SJCRH30 (cell line): ENCODE measurements around the gene ZNF462. TPM values are rescaled to one million over a fixed set of nuclear protein-coding genes. Genes with fewer than 3 reads are reported as not detected.

Experiments used
- DNase-seq, 2 experiments: peaks; one replicate each; pipeline ENCODE4 v3.0.0-alpha.2; 2015 to 2020
- H3K27ac ChIP-seq: fragments of 250-450 bp; sonication (Bioruptor Pico); 2 replicates; pipeline ENCODE4 v1.5.1; 2020; ENCODE audit warnings: mild to moderate bottlenecking, moderate library complexity
- H3K27me3 ChIP-seq: fragments of 250-450 bp; sonication (Bioruptor Pico); 2 replicates; pipeline ENCODE4 v1.5.1; 2020; ENCODE audit warnings: mild to moderate bottlenecking, moderate library complexity
- H3K36me3 ChIP-seq: fragments of 250-450 bp; sonication (Bioruptor Pico); 2 replicates; pipeline ENCODE4 v1.5.1; 2020; ENCODE audit warnings: mild to moderate bottlenecking, moderate library complexity
- H3K4me1 ChIP-seq: fragments of 250-450 bp; sonication (Bioruptor Pico); 2 replicates; pipeline ENCODE4 v1.5.1; 2020; ENCODE audit warnings: mild to moderate bottlenecking, moderate library complexity
- H3K4me3 ChIP-seq: fragments of 250-450 bp; sonication (Bioruptor Pico); 2 replicates; pipeline ENCODE4 v1.5.1; 2020; ENCODE audit warnings: mild to moderate bottlenecking, moderate library complexity
- H3K9me3 ChIP-seq: fragments of 250-450 bp; sonication (Bioruptor Pico); replicated peaks from 2 replicates; pipeline ENCODE4 v1.5.1; 2020; ENCODE audit warnings: mild to moderate bottlenecking, moderate library complexity
- total RNA-seq: library from RNA; depleted of rRNA; stranded (reverse); fragments of >200 nt; shearing (Covaris generic); gene quantifications from 2 replicates; pipeline ENCODE4 v1.2.3, GENCODE V29; 2014; rRNA removed

The ZNF462 gene, protein sequence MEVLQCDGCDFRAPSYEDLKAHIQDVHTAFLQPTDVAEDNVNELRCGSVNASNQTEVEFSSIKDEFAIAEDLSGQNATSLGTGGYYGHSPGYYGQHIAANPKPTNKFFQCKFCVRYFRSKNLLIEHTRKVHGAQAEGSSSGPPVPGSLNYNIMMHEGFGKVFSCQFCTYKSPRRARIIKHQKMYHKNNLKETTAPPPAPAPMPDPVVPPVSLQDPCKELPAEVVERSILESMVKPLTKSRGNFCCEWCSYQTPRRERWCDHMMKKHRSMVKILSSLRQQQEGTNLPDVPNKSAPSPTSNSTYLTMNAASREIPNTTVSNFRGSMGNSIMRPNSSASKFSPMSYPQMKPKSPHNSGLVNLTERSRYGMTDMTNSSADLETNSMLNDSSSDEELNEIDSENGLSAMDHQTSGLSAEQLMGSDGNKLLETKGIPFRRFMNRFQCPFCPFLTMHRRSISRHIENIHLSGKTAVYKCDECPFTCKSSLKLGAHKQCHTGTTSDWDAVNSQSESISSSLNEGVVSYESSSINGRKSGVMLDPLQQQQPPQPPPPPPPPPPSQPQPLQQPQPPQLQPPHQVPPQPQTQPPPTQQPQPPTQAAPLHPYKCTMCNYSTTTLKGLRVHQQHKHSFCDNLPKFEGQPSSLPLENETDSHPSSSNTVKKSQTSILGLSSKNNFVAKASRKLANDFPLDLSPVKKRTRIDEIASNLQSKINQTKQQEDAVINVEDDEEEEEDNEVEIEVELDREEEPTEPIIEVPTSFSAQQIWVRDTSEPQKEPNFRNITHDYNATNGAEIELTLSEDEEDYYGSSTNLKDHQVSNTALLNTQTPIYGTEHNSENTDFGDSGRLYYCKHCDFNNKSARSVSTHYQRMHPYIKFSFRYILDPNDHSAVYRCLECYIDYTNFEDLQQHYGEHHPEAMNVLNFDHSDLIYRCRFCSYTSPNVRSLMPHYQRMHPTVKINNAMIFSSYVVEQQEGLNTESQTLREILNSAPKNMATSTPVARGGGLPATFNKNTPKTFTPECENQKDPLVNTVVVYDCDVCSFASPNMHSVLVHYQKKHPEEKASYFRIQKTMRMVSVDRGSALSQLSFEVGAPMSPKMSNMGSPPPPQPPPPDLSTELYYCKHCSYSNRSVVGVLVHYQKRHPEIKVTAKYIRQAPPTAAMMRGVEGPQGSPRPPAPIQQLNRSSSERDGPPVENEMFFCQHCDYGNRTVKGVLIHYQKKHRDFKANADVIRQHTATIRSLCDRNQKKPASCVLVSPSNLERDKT (N-terminal part only)
- total RNA-seq: 26.8 and 27.4 TPM in 2 replicates

DNA sequence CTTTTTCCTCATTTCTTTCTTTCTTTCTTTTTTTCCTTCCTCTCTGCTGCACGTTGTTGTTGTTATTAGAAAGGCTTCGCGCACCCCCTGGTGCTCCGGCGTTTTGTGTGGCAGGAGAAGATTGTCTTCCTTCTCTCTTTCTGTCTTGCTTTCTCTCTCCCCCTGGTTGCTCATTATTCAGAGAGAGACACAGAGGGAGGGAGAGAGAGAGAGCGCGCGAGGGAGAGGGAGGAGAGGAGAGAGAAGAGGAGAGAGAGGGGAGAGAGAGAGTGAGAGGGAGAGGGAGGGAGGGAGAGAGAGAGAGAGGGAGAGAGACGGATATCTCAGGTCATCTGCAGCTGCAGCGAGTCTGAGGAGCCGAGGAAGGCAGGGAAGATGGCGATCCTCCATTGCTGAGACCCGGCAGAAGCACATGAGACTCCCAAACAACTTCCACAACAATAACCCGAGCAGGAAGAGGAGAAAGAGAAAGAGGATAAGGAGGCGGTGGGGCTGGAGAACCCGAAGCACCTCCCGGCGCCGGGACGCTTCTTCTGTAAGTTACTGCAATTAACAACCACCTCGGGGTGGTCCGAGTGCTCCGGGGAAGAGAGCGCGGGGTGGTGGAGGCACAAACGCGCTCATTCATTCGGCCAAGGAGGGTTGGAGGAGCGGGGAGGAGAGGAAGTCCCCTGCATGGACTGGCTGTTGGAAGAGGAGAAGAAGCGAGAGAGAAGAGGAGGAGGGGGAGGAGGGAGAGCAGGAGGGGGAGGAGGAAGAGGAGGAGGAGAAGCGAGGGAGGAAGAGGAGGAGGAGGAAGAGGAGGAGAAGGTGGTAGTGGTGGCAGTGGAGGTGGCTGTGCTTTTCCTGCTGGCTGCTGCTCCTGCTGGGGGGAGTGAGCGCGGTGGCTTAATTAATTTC lies at the start of gene ZNF462:
Gene ZNF462 (plus strand): TSS at position 346 of the 900 bp plus-strand sequence. CDS start 60,218 bp downstream, outside the sequence.
- no peaks in the 10 kb centered on the region for H3K4me1 ChIP-seq
- H3K36me3 ChIP-seq: peaks cover 2% of the 10 kb centered on the region; the same call in 1 of the 2 replicates
- H3K9me3 ChIP-seq: no peaks in the 10 kb centered on the region
- peak; percentile 65 to 80 for DNase-seq
- peak within 1 kb of the TSS; percentile 75 for H3K4me3 ChIP-seq
- H3K27ac ChIP-seq: peak within 1 kb of the TSS; percentile 83
- H3K27me3 ChIP-seq: no peaks in the 10 kb centered on the region

DNA sequence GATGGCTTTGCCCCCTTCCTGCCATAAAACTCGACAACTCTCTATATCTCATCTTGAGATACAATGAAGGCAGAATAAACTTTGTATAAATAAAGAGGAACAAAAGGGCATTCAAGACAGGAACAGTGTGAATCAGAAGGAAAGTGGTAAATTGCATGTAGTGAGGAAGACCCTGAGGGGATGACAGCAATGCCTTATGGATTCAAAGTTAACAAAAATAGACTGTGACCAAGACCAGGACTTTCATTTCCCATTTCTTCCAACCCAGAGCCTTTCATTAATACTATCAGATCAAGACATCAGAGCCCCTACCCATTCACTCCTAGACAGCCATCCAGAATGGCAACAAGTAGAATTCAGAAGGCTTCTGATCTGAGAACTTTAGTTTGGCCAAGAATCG lies 46.4 kb upstream of the ZNF462 start:
- H3K36me3 ChIP-seq: no peaks in the 10 kb centered on the region
- no peaks in the 10 kb centered on the region for H3K27me3 ChIP-seq
- DNase-seq: no peak
- H3K4me1 ChIP-seq: no peaks in the 10 kb centered on the region
- no peak overlapping the region for H3K27ac ChIP-seq
- no peak overlapping the region for H3K4me3 ChIP-seq
- H3K9me3 ChIP-seq: peaks cover 6% of the 10 kb centered on the region; the same call in 1 of the 2 replicates

DNA sequence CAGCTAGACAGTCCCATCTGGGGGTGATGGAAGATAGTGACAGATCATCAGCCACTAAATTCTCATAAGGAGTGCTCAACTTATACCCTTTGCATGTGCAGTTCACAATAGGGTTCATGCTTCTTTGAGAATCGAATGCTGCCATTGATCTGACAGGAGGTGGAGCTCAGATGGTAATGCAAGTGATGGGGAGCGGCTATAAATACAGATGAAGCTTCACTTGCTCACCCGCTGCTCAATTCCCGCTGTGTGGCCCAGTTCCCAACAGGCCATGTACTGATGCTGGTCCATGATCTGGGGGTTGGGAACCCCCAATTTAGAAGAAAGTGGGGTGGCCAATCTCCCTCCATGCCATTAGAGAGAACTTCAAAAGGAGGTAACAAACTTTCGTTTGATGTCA lies 44.9 kb upstream of the ZNF462 start:
- H3K27ac ChIP-seq: no peak overlapping the region
- H3K36me3 ChIP-seq: no peaks in the 10 kb centered on the region
- no peaks in the 10 kb centered on the region for H3K27me3 ChIP-seq
- peaks cover 7% of the 10 kb centered on the region; the same call in 1 of the 2 replicates for H3K9me3 ChIP-seq
- no peak overlapping the region for H3K4me3 ChIP-seq
- no peaks in the 10 kb centered on the region for H3K4me1 ChIP-seq
- no peak for DNase-seq

DNA sequence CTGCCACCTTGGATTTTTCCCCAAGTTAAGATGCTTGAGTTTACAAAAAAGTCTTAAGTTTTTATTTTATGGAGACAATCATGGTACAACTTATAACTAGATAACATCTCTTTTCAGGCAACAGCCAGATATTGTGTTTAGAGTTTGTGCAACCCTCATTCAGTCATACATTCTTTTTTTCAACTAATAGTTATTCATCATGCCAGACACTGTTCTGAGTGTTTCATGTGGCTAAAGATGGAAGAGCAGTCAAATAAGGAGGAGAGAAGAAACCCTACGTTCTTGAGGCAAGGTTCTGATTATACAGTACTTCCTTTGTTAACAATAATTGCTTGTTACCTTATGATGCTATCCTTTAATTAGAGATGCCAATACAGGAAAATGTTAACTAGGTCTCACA lies 42.1 kb upstream of the ZNF462 start:
- no peaks in the 10 kb centered on the region for H3K27me3 ChIP-seq
- H3K36me3 ChIP-seq: no peaks in the 10 kb centered on the region
- H3K27ac ChIP-seq: no peak overlapping the region
- peaks cover 5% of the 10 kb centered on the region; the same call in 1 of the 2 replicates for H3K9me3 ChIP-seq
- H3K4me3 ChIP-seq: no peak overlapping the region
- no peak for DNase-seq
- H3K4me1 ChIP-seq: no peaks in the 10 kb centered on the region

DNA sequence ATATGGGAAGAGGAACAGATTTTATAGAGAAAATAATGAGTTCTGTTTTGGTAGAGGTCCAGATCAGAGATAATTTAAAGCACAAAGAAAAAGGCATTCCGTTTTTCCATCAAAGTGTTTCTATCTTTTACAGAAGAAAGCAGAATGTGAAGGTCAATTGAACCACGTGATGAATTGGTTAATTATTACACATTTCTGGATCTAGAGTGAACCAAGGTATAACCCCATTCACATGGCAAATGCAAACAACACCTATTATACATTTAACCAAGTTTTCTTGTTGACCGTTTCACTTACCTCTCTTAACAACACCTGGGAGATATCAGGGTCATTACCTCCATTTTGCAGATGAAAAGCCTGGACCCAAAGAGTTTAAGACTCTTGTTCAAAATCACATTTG lies 34.9 kb upstream of the ZNF462 start:
- Histone ChIP-seq H3K4me3 (no peak overlapping the region), H3K27me3 (no peaks in the 10 kb centered on the region), H3K9me3 (peaks cover 4% of the 10 kb centered on the region; the same call in 1 of the 2 replicates), H3K27ac (no peak overlapping the region), H3K4me1 (no peaks in the 10 kb centered on the region; the same call in 1 of the 2 replicates), H3K36me3 (no peaks in the 10 kb centered on the region)
- no peak for DNase-seq

DNA sequence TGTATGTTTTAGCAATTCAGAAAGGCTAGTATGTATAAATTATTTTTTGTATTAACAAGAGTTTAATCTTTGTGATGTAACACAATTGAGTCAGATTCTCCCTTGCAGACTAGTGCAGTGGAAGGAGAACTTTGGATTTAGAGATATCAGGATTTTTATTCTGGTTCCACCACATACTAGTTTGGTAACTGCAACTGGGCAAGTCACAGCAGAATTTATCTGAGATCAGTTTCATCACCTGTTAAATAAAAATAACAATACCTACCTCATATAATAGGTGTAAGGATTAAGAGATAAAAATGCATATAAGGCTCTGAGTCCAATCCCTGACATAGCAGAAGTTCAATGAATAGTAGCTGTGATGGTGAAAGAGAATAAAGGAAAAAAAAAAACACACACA lies 34.0 kb upstream of the ZNF462 start:
- H3K4me3 ChIP-seq: no peak overlapping the region
- H3K27ac ChIP-seq: no peak overlapping the region
- no peaks in the 10 kb centered on the region for H3K27me3 ChIP-seq
- H3K9me3 ChIP-seq: no peaks in the 10 kb centered on the region; the same call in 1 of the 2 replicates
- H3K36me3 ChIP-seq: no peaks in the 10 kb centered on the region
- DNase-seq: no peak
- no peaks in the 10 kb centered on the region; the same call in 1 of the 2 replicates for H3K4me1 ChIP-seq

DNA sequence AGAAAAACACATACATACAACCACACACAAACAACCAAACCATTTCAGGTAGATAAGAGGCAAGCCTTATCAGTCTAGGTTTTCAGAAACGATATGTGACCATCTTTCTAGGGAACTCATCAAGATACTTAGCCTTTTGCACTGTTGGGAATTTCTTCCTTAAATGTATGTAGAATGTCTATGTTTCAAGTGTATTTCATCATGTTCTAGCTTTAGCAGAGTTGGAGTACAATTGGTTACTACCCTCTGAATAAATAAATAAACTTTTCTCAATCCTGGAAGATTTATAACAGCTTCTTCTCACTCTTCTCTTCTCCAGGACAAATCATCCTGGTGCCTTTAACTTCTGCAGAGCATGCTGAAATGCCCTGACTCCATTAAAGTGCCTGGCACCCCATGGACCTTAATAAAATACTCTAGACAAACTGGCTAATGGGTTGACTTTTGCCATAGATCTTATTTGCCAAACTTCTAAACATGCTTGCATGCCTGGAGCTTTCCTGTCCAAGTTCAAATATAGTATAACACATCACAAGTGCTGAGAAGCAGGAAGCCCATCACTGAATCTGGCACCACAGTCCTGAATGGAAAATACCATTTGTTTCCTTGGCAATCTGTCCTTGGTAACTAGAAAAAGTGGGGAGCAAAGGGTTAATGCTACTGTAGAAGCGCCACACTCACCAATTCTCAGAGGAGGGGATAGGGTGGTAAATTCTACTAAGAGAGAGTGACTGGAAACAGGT lies 33.1 kb upstream of the ZNF462 start:
- no peak overlapping the region for H3K4me3 ChIP-seq
- no peak overlapping the region for H3K27ac ChIP-seq
- H3K27me3 ChIP-seq: no peaks in the 10 kb centered on the region
- 0 out of 2 replicates have a peak, but pooled peaks cover 2% of the 10 kb centered on the region for H3K9me3 ChIP-seq
- no peaks in the 10 kb centered on the region for H3K36me3 ChIP-seq
- no peak for DNase-seq
- no peaks in the 10 kb centered on the region; the same call in 1 of the 2 replicates for H3K4me1 ChIP-seq

DNA sequence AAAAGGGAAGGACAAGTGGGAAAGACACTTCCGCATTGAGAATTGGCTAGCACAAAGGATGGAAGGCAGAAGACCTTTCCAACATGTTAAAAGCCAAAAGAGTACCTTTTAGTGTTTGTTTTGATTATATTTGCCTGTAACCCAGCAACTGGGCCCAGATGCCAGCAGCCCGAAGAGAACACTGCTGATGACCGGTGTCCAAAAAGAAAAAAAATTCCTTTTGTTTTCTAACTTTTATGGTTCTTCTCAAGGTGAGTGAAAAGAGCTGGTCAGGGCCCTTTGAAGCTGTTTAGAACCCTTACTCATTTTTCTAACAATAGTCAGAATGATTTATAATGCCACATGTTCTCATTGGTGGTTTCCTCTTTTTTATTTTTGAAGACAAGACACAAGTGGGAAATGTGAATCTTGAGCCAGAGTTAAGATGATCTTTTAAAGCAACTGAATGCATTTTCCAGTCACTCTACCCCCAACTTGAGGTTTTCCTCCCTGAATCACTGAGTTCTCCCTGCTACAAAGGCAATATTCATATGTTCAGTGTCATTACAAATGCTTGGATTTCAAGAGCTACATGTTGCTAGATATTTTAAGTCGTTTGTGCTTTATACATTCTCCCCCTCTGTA lies 32.3 kb upstream of the ZNF462 start:
- no peak overlapping the region for H3K27ac ChIP-seq
- no peaks in the 10 kb centered on the region for H3K27me3 ChIP-seq
- no peaks in the 10 kb centered on the region for H3K36me3 ChIP-seq
- H3K4me3 ChIP-seq: no peak overlapping the region
- H3K9me3 ChIP-seq: 0 out of 2 replicates have a peak, but pooled peaks cover 6% of the 10 kb centered on the region
- no peaks in the 10 kb centered on the region; the same call in 1 of the 2 replicates for H3K4me1 ChIP-seq
- DNase-seq: no peak

DNA sequence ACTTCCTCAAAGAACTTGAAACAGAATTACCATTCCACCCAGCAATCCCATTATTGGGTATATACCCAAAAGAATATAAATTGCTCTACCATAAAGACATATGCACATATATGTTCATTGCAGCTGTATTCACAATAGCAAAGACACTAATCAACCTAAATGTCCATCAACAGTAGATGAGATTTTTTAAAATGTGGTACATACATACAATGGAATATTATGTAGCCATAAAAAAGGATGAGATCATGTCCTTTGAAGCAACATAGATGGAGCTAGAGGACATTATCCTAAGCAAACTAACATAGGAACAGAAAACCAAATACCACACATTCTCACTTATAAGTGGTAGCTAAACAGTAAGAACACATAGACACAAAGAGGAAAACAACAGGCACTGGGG lies 28.1 kb upstream of the ZNF462 start:
- Histone ChIP-seq H3K27me3 (no peaks in the 10 kb centered on the region), H3K27ac (no peak overlapping the region), H3K9me3 (0 out of 2 replicates have a peak, but pooled peaks cover 6% of the 10 kb centered on the region), H3K4me3 (no peak overlapping the region), H3K4me1 (no peaks in the 10 kb centered on the region; the same call in 1 of the 2 replicates), H3K36me3 (no peaks in the 10 kb centered on the region)
- no peak for DNase-seq

DNA sequence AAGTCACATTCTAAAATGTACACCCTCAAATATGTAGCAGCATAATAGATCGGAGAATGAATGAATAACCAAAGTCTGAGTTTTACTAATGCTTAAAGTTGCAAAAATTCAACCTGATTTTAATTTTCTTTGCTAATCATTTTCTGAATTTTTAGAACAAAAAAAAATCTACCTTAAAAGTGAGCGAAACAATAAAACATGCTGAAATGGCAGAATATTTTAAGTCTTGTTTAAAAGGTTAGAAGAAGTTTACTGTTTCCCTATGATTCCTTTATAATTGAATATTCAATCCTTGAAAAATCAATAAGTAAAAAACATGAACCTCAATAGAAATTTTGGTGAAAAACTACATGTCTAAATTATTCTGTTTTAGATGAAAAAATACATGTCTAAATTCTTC lies 27.1 kb upstream of the ZNF462 start:
- H3K27me3 ChIP-seq: no peaks in the 10 kb centered on the region
- no peak for DNase-seq
- no peak overlapping the region for H3K4me3 ChIP-seq

DNA sequence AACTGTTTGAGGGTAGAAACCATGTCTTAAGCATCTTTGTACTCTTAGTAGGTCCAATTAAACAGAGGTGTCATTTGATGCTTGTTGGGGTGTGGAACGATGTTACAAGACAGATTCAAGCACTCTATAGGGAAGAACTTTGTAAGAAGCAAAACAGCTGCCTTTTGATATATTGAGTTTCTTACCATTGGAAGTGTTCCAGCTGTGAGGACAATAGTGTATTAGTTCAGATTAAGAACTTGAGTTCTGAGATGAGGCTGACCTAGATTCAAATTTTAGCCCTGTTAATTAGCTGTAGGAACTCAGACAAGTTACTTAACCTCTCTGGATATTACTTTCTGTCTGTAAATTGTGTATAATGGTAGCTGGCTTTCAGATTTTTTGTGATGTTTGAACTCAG lies 19.6 kb upstream of the ZNF462 start:
- DNase-seq: peak in 1 of 2 experiments; percentile 71
- no peaks in the 10 kb centered on the region for H3K9me3 ChIP-seq
- H3K4me1 ChIP-seq: peaks cover 5% of the 10 kb centered on the region; the same call in 1 of the 2 replicates
- H3K36me3 ChIP-seq: no peaks in the 10 kb centered on the region
- H3K27me3 ChIP-seq: no peaks in the 10 kb centered on the region
- H3K27ac ChIP-seq: no peak overlapping the region
- no peak overlapping the region for H3K4me3 ChIP-seq

More for the DNA sequence above, 27.1 kb upstream of the ZNF462 start:
- H3K27ac ChIP-seq: no peak overlapping the region
- no peaks in the 10 kb centered on the region for H3K36me3 ChIP-seq
- no peaks in the 10 kb centered on the region; the same call in 1 of the 2 replicates for H3K4me1 ChIP-seq
- 0 out of 2 replicates have a peak, but pooled peaks cover 6% of the 10 kb centered on the region for H3K9me3 ChIP-seq

DNA sequence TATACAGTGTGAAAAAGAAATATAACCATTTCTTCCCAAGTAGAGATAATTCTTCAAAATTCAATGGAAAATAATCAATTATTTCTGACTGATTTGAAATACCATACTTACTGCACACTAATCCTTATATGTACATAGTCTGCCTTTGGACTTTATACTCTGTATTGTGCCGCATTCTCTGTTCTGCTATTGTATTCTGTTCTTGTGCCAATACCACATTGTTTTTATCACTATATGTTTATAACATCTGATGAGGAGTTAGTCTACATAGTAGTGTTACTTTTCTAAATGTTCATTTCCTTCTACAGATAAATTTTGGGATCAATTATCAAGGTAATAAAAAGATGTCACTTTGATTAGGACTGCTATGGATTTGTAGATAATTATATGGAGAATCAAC lies 16.7 kb upstream of the ZNF462 start:
- Histone ChIP-seq H3K27ac (no peak overlapping the region), H3K36me3 (no peaks in the 10 kb centered on the region), H3K4me1 (peaks cover 5% of the 10 kb centered on the region; the same call in 1 of the 2 replicates), H3K27me3 (no peaks in the 10 kb centered on the region), H3K9me3 (no peaks in the 10 kb centered on the region), H3K4me3 (no peak overlapping the region)
- DNase-seq: no peak
